SU-DHL-6 (cell line): Measurements from ENCODE around the gene SORCS2.

ENCODE experiments used
- H2AFZ ChIP-seq: fragments of 200-600 bp; sonication (generic); 2 replicates; pipeline ENCODE4 v1.6.1; 2014; ENCODE audit warnings: low read depth, mild to moderate bottlenecking, moderate library complexity, mixed read lengths, antibody characterized with exemption, low read length; ENCODE audit not compliant: severe bottlenecking
- H3F3A ChIP-seq: fragments of 200-600 bp; shearing (Covaris generic); 2 replicates; pipeline ENCODE4 v1.6.0; 2016; ENCODE audit warnings: antibody characterized with exemption, mild to moderate bottlenecking; ENCODE audit not compliant: insufficient read depth
- H3K27ac ChIP-seq: fragments of 200-600 bp; sonication (generic); 2 replicates; pipeline ENCODE4 v1.5.1; 2016; ENCODE audit warnings: low read depth, mild to moderate bottlenecking, low read length, moderate library complexity, mixed read lengths
- H3K27me3 ChIP-seq: fragments of 200-600 bp; sonication (generic), shearing (Covaris generic); 2 replicates; pipeline ENCODE4 v1.6.0; 2014; ENCODE audit warnings: mild to moderate bottlenecking, low read length
- H3K36me3 ChIP-seq: fragments of 200-600 bp; sonication (generic); 2 replicates; pipeline ENCODE4 v1.6.1; 2014; ENCODE audit warnings: mild to moderate bottlenecking, low read length, mixed read lengths
- H3K4me2 ChIP-seq: fragments of 300-600, 200-600 bp; shearing (Covaris generic), sonication (generic); 2 replicates; pipeline ENCODE4 v1.6.0; 2014; ENCODE audit warnings: low read length, low read depth, mild to moderate bottlenecking; ENCODE audit not compliant: poor library complexity, severe bottlenecking
- H3K4me3 ChIP-seq: fragments of 200-600 bp; sonication (generic); 2 replicates; pipeline ENCODE4 v1.5.1; 2014; ENCODE audit warnings: antibody characterized with exemption, low read length, mild to moderate bottlenecking, mixed read lengths; ENCODE audit not compliant: insufficient read depth, poor library complexity, severe bottlenecking
- H3K79me2 ChIP-seq: fragments of 200-600 bp; sonication (generic); 2 replicates; pipeline ENCODE4 v1.6.1; 2014; ENCODE audit warnings: mild to moderate bottlenecking, low read length, moderate library complexity; ENCODE audit not compliant: insufficient read depth
- H3K9ac ChIP-seq: fragments of 200-600 bp; sonication (generic); 2 replicates; pipeline ENCODE4 v1.7.0; 2014; ENCODE audit warnings: mild to moderate bottlenecking, low read length
- H3K9me2 ChIP-seq: fragments of 200-600 bp; sonication (generic); replicated peaks from 2 replicates; pipeline ENCODE4 v1.6.1; 2014; ENCODE audit warnings: low read length; ENCODE audit not compliant: insufficient read depth
- H3K9me3 ChIP-seq: fragments of 200-600 bp; sonication (generic); 2 replicates; pipeline ENCODE4 v1.6.1; 2014; ENCODE audit warnings: low read length, mixed read lengths; ENCODE audit not compliant: insufficient read depth
- H4K20me1 ChIP-seq: fragments of 200-600 bp; sonication (generic); 2 replicates; pipeline ENCODE4 v1.6.1; 2014; ENCODE audit warnings: low read depth, mild to moderate bottlenecking, antibody characterized with exemption, low read length, moderate library complexity, mixed read lengths
- CTCF ChIP-seq: fragments of 200-600 bp; sonication (generic); IDR thresholded peaks from one replicate; pipeline ENCODE4 v1.5.1; 2017; ENCODE audit warnings: antibody characterized with exemption, mild to moderate bottlenecking, low read length, moderate library complexity; ENCODE audit not compliant: insufficient read depth, poor library complexity, severe bottlenecking
- EZH2phosphoT487 ChIP-seq: fragments of 200-600 bp; sonication (generic), shearing (Covaris generic); conservative IDR thresholded peaks from 2 replicates; pipeline ENCODE4 v1.6.1; 2018; ENCODE audit warnings: mild to moderate bottlenecking, antibody characterized with exemption, low read length, moderate library complexity, mixed read lengths

SORCS2 gene

GRCh38 chr4:7668826-7669225 lies 476.5 kb downstream of the SORCS2 start:
- no peaks in the 10 kb centered on the region for H3K9me3 ChIP-seq
- H3K9me2 ChIP-seq = no peaks in the 10 kb centered on the region
- no peak for TF ChIP-seq CTCF
- TF ChIP-seq EZH2phosphoT487 = no peak
- no peak overlapping the region for H3K4me2 ChIP-seq
- H3K4me3 ChIP-seq = no peak overlapping the region
- no peaks in the 10 kb centered on the region for H3K36me3 ChIP-seq
- H3K27me3 ChIP-seq = no peaks in the 10 kb centered on the region
- no peak overlapping the region for H2AFZ ChIP-seq
- no peaks in the 10 kb centered on the region for H4K20me1 ChIP-seq
- no peak overlapping the region for H3K27ac ChIP-seq
- H3K9ac ChIP-seq = no peak overlapping the region
- no peaks in the 10 kb centered on the region for H3F3A ChIP-seq
- H3K79me2 ChIP-seq = no peaks in the 10 kb centered on the region

GRCh38 chr4:7672601-7673000 lies 480.3 kb downstream of the SORCS2 start:
- Histone ChIP-seq H2AFZ (no peak overlapping the region), H3K4me3 (no peak overlapping the region), H3F3A (no peaks in the 10 kb centered on the region), H4K20me1 (no peaks in the 10 kb centered on the region), H3K9ac (no peak overlapping the region), H3K9me3 (no peaks in the 10 kb centered on the region), H3K4me2 (no peak overlapping the region), H3K79me2 (no peaks in the 10 kb centered on the region), H3K27ac (no peak overlapping the region), H3K36me3 (no peaks in the 10 kb centered on the region), H3K9me2 (no peaks in the 10 kb centered on the region), H3K27me3 (no peaks in the 10 kb centered on the region)
- TF ChIP-seq CTCF = no peak
- TF ChIP-seq EZH2phosphoT487 = no peak

- no peaks in the 10 kb centered on the region for H3K9me2 ChIP-seq
- no peaks in the 10 kb centered on the region for H3K9me3 ChIP-seq
These were observed 480.8 kb downstream of the SORCS2 start for GRCh38 chr4:7673121-7673520.

More at GRCh38 chr4:7673121-7673520, 480.8 kb downstream of the SORCS2 start:
- no peak overlapping the region for H3K9ac ChIP-seq
- H3K27me3 ChIP-seq = no peaks in the 10 kb centered on the region
- no peaks in the 10 kb centered on the region for H3F3A ChIP-seq
- H3K27ac ChIP-seq = no peak overlapping the region
- H3K36me3 ChIP-seq = no peaks in the 10 kb centered on the region
- no peak for TF ChIP-seq CTCF
- TF ChIP-seq EZH2phosphoT487 = no peak
- H3K4me2 ChIP-seq = no peak overlapping the region
- no peaks in the 10 kb centered on the region for H4K20me1 ChIP-seq
- H3K79me2 ChIP-seq = no peaks in the 10 kb centered on the region
- H2AFZ ChIP-seq = no peak overlapping the region
- no peak overlapping the region for H3K4me3 ChIP-seq
